H1 (cell line): ENCODE data around the gene SMAD6. TPM values are rescaled to one million over a fixed set of nuclear protein-coding genes. Genes with fewer than 3 reads are reported as not detected.

Experiments used
- CTCF ChIA-PET: fragments of 300-600 bp; sonication (Branson Sonifier 250); formaldehyde crosslinking; loops from one replicate; lab custom pipeline; 2021; ENCODE audit not compliant: partially characterized antibody; lab: Charles Lee
- POLR2A ChIA-PET: fragments of 300-600 bp; sonication (Branson Sonifier 250); formaldehyde crosslinking; loops from one replicate; lab custom pipeline; 2021; ENCODE audit warnings: inconsistent platforms; ENCODE audit not compliant: partially characterized antibody; lab: Charles Lee
- DNase-seq, 2 experiments: peaks; one replicate each; pipeline versions ENCODE4 v3.0.0 to v3.0.0-alpha.2; 2010 to 2022; ENCODE audit warnings: low spot score in 2 of 2, low read depth in 1 of 2, mixed read lengths in 1 of 2
- FAIRE-seq: peaks from 2 replicates; lab custom pipeline; 2011; peaks lifted over from hg19 to GRCh38; lab: Jason Lieb, UNC
- H2AFZ ChIP-seq: 2 replicates; pipeline ENCODE4 v1.8.1; 2012; ENCODE audit warnings: low read length, inconsistent platforms
- H2AK5ac ChIP-seq: 2 replicates; pipeline ENCODE4 v1.6.1; 2013; ENCODE audit warnings: low read depth, low read length
- H2BK120ac ChIP-seq: replicated peaks from 2 replicates; pipeline ENCODE3; 2013; ENCODE audit warnings: low read depth, low read length, inconsistent platforms
- H2BK12ac ChIP-seq: 2 replicates; pipeline ENCODE4 v1.6.1; 2013; ENCODE audit warnings: low read depth, low read length
- H2BK15ac ChIP-seq: 2 replicates; pipeline ENCODE4 v1.6.1; 2013; ENCODE audit warnings: low read length
- H2BK20ac ChIP-seq: 2 replicates; pipeline ENCODE4 v1.6.1; 2013; ENCODE audit warnings: low read length
- H2BK5ac ChIP-seq: 2 replicates; pipeline ENCODE4 v1.6.1; 2013; ENCODE audit warnings: low read depth, low read length
- H3K14ac ChIP-seq: 2 replicates; pipeline ENCODE4 v1.6.1; 2013; ENCODE audit warnings: inconsistent platforms; ENCODE audit not compliant: insufficient read length
- H3K18ac ChIP-seq: 2 replicates; pipeline ENCODE4 v1.6.1; 2013; ENCODE audit warnings: low read length; ENCODE audit errors: extremely low read depth
- H3K23ac ChIP-seq: 2 replicates; pipeline ENCODE4 v1.6.1; 2013; ENCODE audit warnings: inconsistent platforms; ENCODE audit not compliant: insufficient read length
- H3K23me2 ChIP-seq: 2 replicates; pipeline ENCODE4 v1.6.1; 2013; ENCODE audit warnings: low read depth, low read length
- H3K27ac ChIP-seq: 2 replicates; pipeline ENCODE4 v1.6.1; 2011; ENCODE audit warnings: low read depth, low read length, inconsistent platforms
- H3K27me3 ChIP-seq, 4 experiments: replicated peaks in 1 of 4; 1 replicate in 1 of 4; 2 replicates in 3 of 4; pipeline versions ENCODE4 v1.6.1 to v1.8.1; 2011 to 2013; ENCODE audit warnings: low read length in 3 of 4, mild to moderate bottlenecking in 3 of 4, inconsistent platforms in 2 of 4, mixed read lengths in 2 of 4, moderate library complexity in 1 of 4; ENCODE audit not compliant: control insufficient read depth in 3 of 4, insufficient read depth in 3 of 4; ENCODE audit errors: extremely low read depth in 1 of 4
- H3K36me3 ChIP-seq, 4 experiments: 2 replicates each; pipeline versions ENCODE4 v1.6.1 to v1.8.1; 2011 to 2013; ENCODE audit warnings: mild to moderate bottlenecking in 4 of 4, low read length in 3 of 4, moderate library complexity in 2 of 4, control low read depth in 1 of 4, inconsistent platforms in 1 of 4; ENCODE audit not compliant: insufficient read depth in 4 of 4, control insufficient read depth in 2 of 4
- H3K4ac ChIP-seq: replicated peaks from 2 replicates; pipeline ENCODE3; 2013; ENCODE audit warnings: low read length, low read depth, mixed read lengths, inconsistent platforms; ENCODE audit not compliant: insufficient read length
- H3K4me1 ChIP-seq, 4 experiments: replicated peaks in 1 of 4; 1 replicate in 1 of 4; 2 replicates in 3 of 4; pipeline versions ENCODE4 v1.6.1 to v1.8.1; 2011 to 2013; ENCODE audit warnings: low read length in 3 of 4, inconsistent platforms in 2 of 4, mixed read lengths in 1 of 4; ENCODE audit not compliant: insufficient read depth in 4 of 4, control insufficient read depth in 3 of 4
- H3K4me2 ChIP-seq, 2 experiments: 2 replicates each; pipeline versions ENCODE4 v1.6.1 to v1.8.1; 2011 to 2013; ENCODE audit warnings: low read depth in 2 of 2, low read length in 2 of 2, control low read depth in 1 of 2, inconsistent platforms in 1 of 2, mild to moderate bottlenecking in 1 of 2; ENCODE audit not compliant: insufficient read depth in 1 of 2
- H3K4me3 ChIP-seq, 4 experiments: fragments of 200-600, 300-600 bp in 1 of 4; sonication (generic), shearing (Covaris generic), sonication (Bioruptor Twin) in 1 of 4; 2 replicates each; pipeline versions ENCODE4 v1.5.1 to v1.8.1; 2011 to 2016; ENCODE audit warnings: low read length in 4 of 4, low read depth in 3 of 4, control low read depth in 2 of 4, inconsistent platforms in 2 of 4, mild to moderate bottlenecking in 2 of 4, mixed read lengths in 1 of 4, moderate library complexity in 1 of 4; ENCODE audit not compliant: insufficient read depth in 2 of 4; ENCODE audit errors: extremely low read depth in 1 of 4
- H3K56ac ChIP-seq: replicated peaks from 2 replicates; pipeline ENCODE3; 2013; ENCODE audit warnings: low read depth, mild to moderate bottlenecking, mixed read lengths, low read length, inconsistent platforms; ENCODE audit not compliant: insufficient read length
- H3K79me1 ChIP-seq: 2 replicates; pipeline ENCODE4 v1.6.1; 2013; ENCODE audit warnings: low read depth, low read length, control low read depth
- H3K79me2 ChIP-seq, 2 experiments: 2 replicates each; pipeline versions ENCODE4 v1.6.1 to v1.8.1; 2012 to 2013; ENCODE audit warnings: low read length in 2 of 2, mild to moderate bottlenecking in 2 of 2, inconsistent platforms in 1 of 2; ENCODE audit not compliant: insufficient read depth in 2 of 2, control insufficient read depth in 1 of 2
- H3K9ac ChIP-seq, 4 experiments: replicated peaks in 1 of 4; 1 replicate in 1 of 4; 2 replicates in 3 of 4; pipeline versions ENCODE4 v1.6.1 to v1.8.1; 2011 to 2013; ENCODE audit warnings: low read depth in 3 of 4, low read length in 3 of 4, control low read depth in 2 of 4, mild to moderate bottlenecking in 2 of 4, moderate library complexity in 2 of 4, inconsistent platforms in 1 of 4; ENCODE audit errors: extremely low read depth in 1 of 4
- H3K9me3 ChIP-seq, 2 experiments: 2 replicates each; pipeline versions ENCODE4 v1.6.1 to v1.8.1; 2012 to 2013; ENCODE audit warnings: mild to moderate bottlenecking in 2 of 2, moderate library complexity in 2 of 2, control low read depth in 1 of 2, inconsistent platforms in 1 of 2, low read depth in 1 of 2, low read length in 1 of 2, mixed read lengths in 1 of 2; ENCODE audit not compliant: insufficient read depth in 2 of 2
- H4K20me1 ChIP-seq, 2 experiments: replicated peaks in 1 of 2; 2 replicates each; pipeline versions ENCODE3 to v1.8.1; 2011 to 2013; ENCODE audit warnings: inconsistent platforms in 2 of 2, low read length in 2 of 2, mild to moderate bottlenecking in 1 of 2; ENCODE audit not compliant: insufficient read depth in 2 of 2, control insufficient read depth in 1 of 2
- H4K5ac ChIP-seq: 2 replicates; pipeline ENCODE4 v1.6.1; 2013; ENCODE audit warnings: low read length, low read depth, mixed read lengths, inconsistent platforms; ENCODE audit not compliant: insufficient read length
- H4K8ac ChIP-seq: 2 replicates; pipeline ENCODE4 v1.8.0; 2013; ENCODE audit warnings: mild to moderate bottlenecking, moderate library complexity, low read length, inconsistent platforms; ENCODE audit not compliant: insufficient read depth; ENCODE audit errors: extremely low read depth
- H4K91ac ChIP-seq: replicated peaks from 2 replicates; pipeline ENCODE3; 2013; ENCODE audit warnings: low read length, mixed read lengths, inconsistent platforms; ENCODE audit not compliant: insufficient read length
- ATF3 ChIP-seq: IDR thresholded peaks from 2 replicates; pipeline ENCODE4 v1.6.1; 2011; ENCODE audit warnings: low read depth, mild to moderate bottlenecking, low read length; ENCODE audit not compliant: insufficient read depth
- CBX5 ChIP-seq: fragments of 300-800, 300-1000 bp; sonication (generic); IDR thresholded peaks from 2 replicates; pipeline ENCODE4 v1.7.1; 2016; ENCODE audit warnings: antibody characterized with exemption, low read length, low read depth
- CTCF ChIP-seq, 3 experiments: IDR thresholded peaks; 1 replicate in 2 of 3; 2 replicates in 1 of 3; pipeline versions ENCODE4 v1.5.1 to v1.6.1; 2011; ENCODE audit warnings: low read length in 3 of 3, mild to moderate bottlenecking in 3 of 3, inconsistent platforms in 2 of 3, low read depth in 1 of 3, moderate library complexity in 1 of 3; ENCODE audit not compliant: insufficient read depth in 1 of 3; ENCODE audit errors: control extremely low read depth in 1 of 3
- POLR2A ChIP-seq, 2 experiments: IDR thresholded peaks; 1 replicate in 1 of 2; 2 replicates in 1 of 2; pipeline ENCODE4 v1.6.1; 2011; ENCODE audit warnings: low read depth in 2 of 2, low read length in 2 of 2, mild to moderate bottlenecking in 2 of 2; ENCODE audit errors: control extremely low read depth in 1 of 2
- POLR2AphosphoS5 ChIP-seq: IDR thresholded peaks from 2 replicates; pipeline ENCODE4 v1.6.1; 2011; ENCODE audit warnings: low read depth, low read length
- RFX5 ChIP-seq: IDR thresholded peaks from 2 replicates; pipeline ENCODE4 v1.6.1; 2011; ENCODE audit warnings: low read depth, low read length, improper control_type of control experiment, borderline replicate concordance
- SIN3A ChIP-seq, 2 experiments: IDR thresholded peaks in 1 of 2; conservative IDR thresholded peaks in 1 of 2; 2 replicates each; pipeline ENCODE4 v1.6.1; 2011 to 2012; ENCODE audit warnings: low read length in 2 of 2, improper control_type of control experiment in 1 of 2, low read depth in 1 of 2, mild to moderate bottlenecking in 1 of 2
- ZNF274 ChIP-seq: IDR thresholded peaks from 2 replicates; pipeline ENCODE4 v1.7.0; 2012; ENCODE audit warnings: low read length, borderline replicate concordance; ENCODE audit errors: extremely low read depth
- WGBS, 2 experiments: shearing (Covaris generic) in 1 of 2; methylation state at CpG; one replicate each; pipeline versions ENCODE4 v1.1.6 to v1.1.7; 2013 to 2015; ENCODE audit warnings: low lambda C conversion rate in 2 of 2, mixed read lengths in 2 of 2, inconsistent platforms in 1 of 2, low coverage in 1 of 2, missing lambda C conversion rate in 1 of 2; ENCODE audit not compliant: insufficient replicate concordance in 2 of 2, insufficient coverage in 1 of 2, insufficient read length in 1 of 2; ENCODE audit errors: extremely low coverage in 1 of 2, missing lambda C conversion rate in 1 of 2; 5-methylcytosine and 5-hydroxymethylcytosine counted together
- polyA plus RNA-seq, 7 experiments: library from polyadenylated mRNA; depleted of rRNA in 3 of 7; stranded (reverse) in 5 of 7; unstranded in 2 of 7; fragments of >200 nt in 5 of 7; fragments of 200-250 nt in 2 of 7; gene quantifications; 1 replicate in 5 of 7; 2 replicates in 1 of 7; 4 replicates in 1 of 7; pipeline versions ENCODE4 v1.2.1 to v1.2.3, GENCODE V29; 2011 to 2013; ENCODE audit warnings: missing spikeins in 2 of 7, mixed read lengths in 2 of 7
- total RNA-seq: library from RNA; stranded (reverse); fragmentation: NEBNext Ultra II Directional; extraction: Animal tissue kit (Norgen Biotek cat#: 25700); gene quantifications from 2 replicates; pipeline ENCODE4 v1.2.1, GENCODE V29; 2021

Gene SMAD6
- total and polyA plus RNA-seq, 2 of the 8 experiments (the other 6 are each of a cell fraction or from before 2014, with no cell fraction given): 1.8 to 7.0 TPM

- Histone ChIP-seq H3K4me3 (no peak overlapping the region), H3K9ac (no peak overlapping the region), H3K4me2 (no peak overlapping the region), H3K23me2 (no peaks in the 10 kb centered on the region), H3K27me3 (no peaks in the 10 kb centered on the region), H2BK5ac (no peak overlapping the region), H3K4ac (no peak overlapping the region), H2BK12ac (no peak overlapping the region), H3K36me3 (peaks cover 0 to 11% (median 0%) of the 10 kb centered on the region in 4 experiments; a peak in 3 of 8 replicates), H3K9me3 (no peaks in the 10 kb centered on the region), H2AFZ (no peak overlapping the region), H3K79me2 (no peaks in the 10 kb centered on the region), H2BK20ac (no peak overlapping the region), H2AK5ac (no peak overlapping the region), H4K91ac (no peak overlapping the region), H4K8ac (peak overlapping the region; percentile 42; the same call in 1 of the 2 replicates), H3K56ac (no peak overlapping the region), H4K5ac (no peak overlapping the region), H4K20me1 (peaks cover 0 to 2% of the 10 kb centered on the region in 2 experiments), H2BK120ac (no peak overlapping the region), H3K27ac (no peak overlapping the region), H2BK15ac (no peak overlapping the region), H3K14ac (no peak overlapping the region), H3K23ac (no peak overlapping the region), H3K4me1 (peaks cover 0 to 4% (median 2%) of the 10 kb centered on the region in 4 experiments; a peak in 4 of 7 replicates), H3K79me1 (no peaks in the 10 kb centered on the region; the same call in 1 of the 2 replicates), H3K18ac (no peak overlapping the region)
- 78% methylated on average over 6 of the region's 6 CpGs; no CpG with 5 or more reads in 1 of the 2 experiments for WGBS, 2 experiments
- no peak for TF ChIP-seq RFX5
- TF ChIP-seq ATF3: no peak
- TF ChIP-seq ZNF274: no peak
- no peak for TF ChIP-seq POLR2A (IDR thresholded peaks at IDR 0.05; ENCODE audit: control extremely low read depth in 1 of 2, low read depth in 2 of 2, low read length in 2 of 2)
- no peak for TF ChIP-seq CTCF (IDR thresholded peaks at IDR 0.05; ENCODE audit: control extremely low read depth in 1 of 3, insufficient read depth in 1 of 3, low read depth in 1 of 3, low read length in 3 of 3)
- TF ChIP-seq POLR2AphosphoS5: no peak
- TF ChIP-seq CBX5: no peak
- TF ChIP-seq SIN3A (conservative IDR thresholded peaks at IDR 0.05 in 1 of 2, IDR thresholded peaks at IDR 0.05 in 1 of 2; ENCODE audit: low read depth in 1 of 2, low read length in 2 of 2): no peak
- ChIA-PET CTCF (interaction anchor here (0.7 to 2.5 kb wide), 9 partner anchors 8 to 137 kb away, joined by 3 to 10 read pairs (median 3); partner anchors contain the start of gene SMAD6), POLR2A (no interaction called here)
- DNase-seq (no peak), FAIRE-seq (no peak)
Observed at GRCh38 chr15:66715181-66715624, 13.2 kb downstream of the SMAD6 start.
